Fibroblast of mammary gland (primary cell): Measurements from ENCODE around the gene EPB41L1.

ENCODE experiments used
- DNase-seq: peaks from one replicate; pipeline ENCODE4 v3.0.0-alpha.2; 2010; ENCODE audit warnings: low read depth
- H3K4me3 ChIP-seq: 2 replicates; pipeline ENCODE4 v1.5.1; 2011; ENCODE audit warnings: low read depth, mild to moderate bottlenecking, low read length, moderate library complexity; ENCODE audit not compliant: control insufficient read depth
- TF ChIP-seq, protein P1 (sequence below): conservative IDR thresholded peaks from 2 replicates; pipeline ENCODE4 v1.5.1; 2011; ENCODE audit warnings: low read depth, low read length, inconsistent platforms; ENCODE audit not compliant: control insufficient read depth, insufficient read depth

Gene EPB41L1

DNA sequence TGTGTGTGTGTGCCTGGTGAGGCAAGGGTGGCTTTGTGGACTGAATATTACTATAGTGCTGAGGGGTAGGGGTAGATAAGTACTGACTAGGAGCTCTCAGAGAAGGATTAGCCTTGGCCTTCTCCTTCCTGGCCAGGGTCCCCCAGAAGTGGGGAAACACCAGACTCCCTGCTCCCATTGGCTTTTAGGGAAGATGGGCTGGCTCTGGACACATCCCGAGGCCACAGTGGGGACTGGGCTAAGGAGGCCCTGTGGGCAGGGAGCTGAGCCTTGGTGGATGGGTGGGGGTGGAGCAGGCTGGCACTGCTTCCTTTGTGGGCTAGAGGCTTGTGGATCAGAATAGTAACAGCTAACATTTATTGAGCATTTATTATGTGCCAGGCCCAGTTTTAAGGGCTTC lies 3.1 kb downstream of the EPB41L1 start:
- TF ChIP-seq, protein P1, sequence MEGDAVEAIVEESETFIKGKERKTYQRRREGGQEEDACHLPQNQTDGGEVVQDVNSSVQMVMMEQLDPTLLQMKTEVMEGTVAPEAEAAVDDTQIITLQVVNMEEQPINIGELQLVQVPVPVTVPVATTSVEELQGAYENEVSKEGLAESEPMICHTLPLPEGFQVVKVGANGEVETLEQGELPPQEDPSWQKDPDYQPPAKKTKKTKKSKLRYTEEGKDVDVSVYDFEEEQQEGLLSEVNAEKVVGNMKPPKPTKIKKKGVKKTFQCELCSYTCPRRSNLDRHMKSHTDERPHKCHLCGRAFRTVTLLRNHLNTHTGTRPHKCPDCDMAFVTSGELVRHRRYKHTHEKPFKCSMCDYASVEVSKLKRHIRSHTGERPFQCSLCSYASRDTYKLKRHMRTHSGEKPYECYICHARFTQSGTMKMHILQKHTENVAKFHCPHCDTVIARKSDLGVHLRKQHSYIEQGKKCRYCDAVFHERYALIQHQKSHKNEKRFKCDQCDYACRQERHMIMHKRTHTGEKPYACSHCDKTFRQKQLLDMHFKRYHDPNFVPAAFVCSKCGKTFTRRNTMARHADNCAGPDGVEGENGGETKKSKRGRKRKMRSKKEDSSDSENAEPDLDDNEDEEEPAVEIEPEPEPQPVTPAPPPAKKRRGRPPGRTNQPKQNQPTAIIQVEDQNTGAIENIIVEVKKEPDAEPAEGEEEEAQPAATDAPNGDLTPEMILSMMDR, result no peak
- no peak overlapping the region for H3K4me3 ChIP-seq
- DNase-seq, result no peak

DNA sequence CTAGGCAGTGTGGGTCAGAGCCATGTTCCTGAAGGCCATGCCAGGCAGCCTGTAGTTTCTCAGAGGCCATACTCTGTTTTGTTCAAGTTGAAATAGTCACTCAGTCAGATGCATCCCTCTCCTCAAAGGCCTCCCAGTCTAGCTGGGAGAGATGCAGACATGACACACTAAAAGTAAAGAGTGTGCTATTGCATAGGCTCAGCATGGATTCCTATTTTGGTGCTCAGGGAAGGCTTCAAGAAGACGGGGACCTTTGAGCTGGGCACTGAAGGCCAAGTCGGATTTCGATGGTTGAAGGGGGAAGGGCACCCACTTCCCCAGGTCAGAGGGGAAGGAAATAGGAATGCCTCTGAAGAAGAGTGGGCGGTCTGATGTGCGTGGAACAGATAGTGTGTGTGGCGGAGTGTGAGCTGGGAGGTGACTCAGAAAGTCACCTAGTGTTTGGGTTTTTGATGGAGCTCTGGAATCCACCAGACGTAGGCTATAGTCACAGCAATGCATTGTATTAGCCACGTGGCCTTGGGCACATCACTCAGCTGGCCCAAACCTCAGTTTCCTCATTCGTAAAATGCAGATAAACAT lies 3.7 kb downstream of the EPB41L1 start:
- TF ChIP-seq, protein P1, result no peak
- DNase-seq, result no peak
- no peak overlapping the region for H3K4me3 ChIP-seq

DNA sequence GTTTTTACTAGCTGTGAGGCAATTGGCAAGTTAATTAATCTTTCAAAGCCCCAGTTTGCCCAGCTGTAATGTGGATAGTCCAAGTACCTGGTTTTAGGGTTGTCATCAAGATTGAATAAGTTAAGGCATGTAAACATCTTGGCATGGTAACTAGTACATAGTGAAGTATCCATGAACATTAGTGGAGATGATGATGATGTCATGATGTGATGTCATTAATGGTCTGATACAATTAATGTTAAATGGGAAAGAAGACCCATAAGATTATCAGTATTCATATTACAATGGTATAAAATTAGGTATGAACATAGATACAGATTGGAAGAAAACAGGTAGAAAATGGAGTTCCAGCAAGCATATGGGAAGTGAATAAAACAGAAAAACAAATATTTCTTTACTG lies 5.3 kb downstream of the EPB41L1 start:
- TF ChIP-seq, protein P1, result no peak
- no peak for DNase-seq
- no peak overlapping the region for H3K4me3 ChIP-seq

DNA sequence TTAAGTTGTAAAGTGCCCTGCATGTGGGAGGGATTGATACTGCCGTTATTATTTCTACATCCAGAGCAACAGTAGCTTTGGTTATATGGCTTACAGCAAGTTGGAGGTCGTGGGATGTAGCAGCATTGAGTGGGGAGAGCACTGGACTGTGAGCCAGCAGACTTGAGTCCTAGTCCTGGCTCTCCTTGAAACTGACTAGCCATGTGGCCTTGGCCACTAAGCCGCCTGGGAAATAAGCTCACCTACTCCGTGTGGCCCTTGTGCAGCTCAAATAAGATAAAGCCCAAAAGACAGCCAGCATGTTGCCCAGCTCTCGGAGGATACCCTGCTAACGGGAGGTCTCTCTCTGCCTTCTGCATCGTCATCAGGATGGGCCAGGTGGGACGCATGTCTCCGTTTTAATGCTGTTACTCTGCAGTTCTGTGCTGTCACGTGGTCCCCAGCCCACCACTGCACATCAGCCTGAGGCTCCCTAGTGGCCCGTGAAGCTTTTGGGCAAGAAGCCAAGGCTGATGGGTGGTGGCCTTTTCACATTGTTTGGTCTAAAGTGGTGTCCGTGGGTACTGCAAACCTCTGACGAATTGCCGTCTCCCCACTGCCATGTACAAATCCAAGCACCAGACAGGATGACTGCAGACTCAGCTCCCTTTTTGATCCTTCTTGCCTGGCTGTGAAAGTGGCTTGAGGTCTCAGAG lies 7.9 kb downstream of the EPB41L1 start:
- H3K4me3 ChIP-seq, result no peak overlapping the region
- TF ChIP-seq, protein P1, result no peak
- DNase-seq, result no peak

DNA sequence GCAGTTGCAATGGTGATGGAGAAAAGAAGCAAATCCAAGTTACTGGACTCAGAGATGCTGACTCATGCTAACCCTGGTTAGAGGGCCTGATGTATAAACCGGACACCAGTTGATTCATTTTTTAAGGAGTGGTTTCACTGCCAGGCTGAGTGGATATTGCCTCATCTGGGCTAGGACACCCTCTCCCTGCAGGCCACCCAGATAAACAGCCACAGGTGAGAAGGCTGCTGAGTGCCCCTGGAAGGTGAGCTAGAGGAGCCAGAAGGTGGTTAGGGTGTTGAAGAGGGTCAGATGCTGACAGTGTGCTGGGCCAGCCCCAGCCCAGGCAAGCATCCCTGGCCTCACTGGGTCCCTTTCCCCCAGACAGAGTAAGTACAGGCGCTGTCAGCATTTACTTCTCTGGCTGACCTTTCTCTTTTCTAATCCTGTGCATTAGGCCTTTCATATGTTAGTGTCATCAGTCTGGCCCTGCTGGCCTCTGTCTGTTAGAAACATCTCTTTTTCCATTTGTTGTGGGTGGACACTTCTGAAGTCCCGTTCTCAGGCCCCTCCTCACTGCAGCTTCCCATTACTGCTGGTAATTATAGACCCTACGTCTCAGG lies 13.5 kb downstream of the EPB41L1 start:
- DNase-seq, result peak; percentile 80
- TF ChIP-seq, protein P1, result no peak
- H3K4me3 ChIP-seq, result no peak overlapping the region

DNA sequence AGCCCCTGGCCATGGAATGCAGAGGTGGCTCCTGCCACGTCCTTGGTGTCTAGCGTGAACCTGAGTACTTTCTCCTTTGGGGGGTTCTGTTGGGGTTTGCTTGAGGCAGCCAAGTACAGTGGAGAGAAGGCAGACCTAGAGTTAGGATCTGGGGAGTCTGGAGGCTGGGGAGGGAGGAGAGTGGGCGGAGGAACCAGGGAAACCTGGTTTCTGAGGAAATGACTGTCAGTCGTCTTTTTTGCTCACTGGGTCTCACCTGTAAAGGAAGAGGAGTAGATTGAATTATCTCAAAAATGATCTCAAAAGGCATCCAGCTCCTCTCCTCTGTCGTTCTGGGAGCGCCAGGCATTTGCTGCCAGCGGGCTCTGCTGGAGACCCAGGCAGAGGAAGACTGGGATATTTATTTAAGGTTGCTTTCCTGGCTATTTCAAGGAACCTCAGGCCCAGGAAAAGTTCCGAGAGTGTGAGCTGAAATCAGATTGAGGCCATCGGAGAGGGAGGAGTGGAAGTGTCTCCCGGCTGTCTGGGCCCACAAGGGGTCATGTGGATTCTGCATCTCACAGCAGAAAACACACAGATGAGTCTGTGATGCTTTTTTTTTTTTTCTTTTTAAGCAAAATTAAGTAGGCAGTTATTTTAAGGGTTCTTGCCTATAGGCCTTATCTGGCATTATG lies 16.1 kb downstream of the EPB41L1 start:
- TF ChIP-seq, protein P1, result no peak
- DNase-seq, result no peak
- no peak overlapping the region for H3K4me3 ChIP-seq
